ENCODE data around the gene GPR137. TPM values are rescaled to one million over a fixed set of nuclear protein-coding genes. Genes with fewer than 3 reads are reported as not detected.

Gene GPR137
- total and polyA plus RNA-seq, 10 of the 15 experiments (the other 5 are each of a cell fraction or from before 2014, with no cell fraction given): 0.37 to 29.2 (median 13.8) TPM

DNA sequence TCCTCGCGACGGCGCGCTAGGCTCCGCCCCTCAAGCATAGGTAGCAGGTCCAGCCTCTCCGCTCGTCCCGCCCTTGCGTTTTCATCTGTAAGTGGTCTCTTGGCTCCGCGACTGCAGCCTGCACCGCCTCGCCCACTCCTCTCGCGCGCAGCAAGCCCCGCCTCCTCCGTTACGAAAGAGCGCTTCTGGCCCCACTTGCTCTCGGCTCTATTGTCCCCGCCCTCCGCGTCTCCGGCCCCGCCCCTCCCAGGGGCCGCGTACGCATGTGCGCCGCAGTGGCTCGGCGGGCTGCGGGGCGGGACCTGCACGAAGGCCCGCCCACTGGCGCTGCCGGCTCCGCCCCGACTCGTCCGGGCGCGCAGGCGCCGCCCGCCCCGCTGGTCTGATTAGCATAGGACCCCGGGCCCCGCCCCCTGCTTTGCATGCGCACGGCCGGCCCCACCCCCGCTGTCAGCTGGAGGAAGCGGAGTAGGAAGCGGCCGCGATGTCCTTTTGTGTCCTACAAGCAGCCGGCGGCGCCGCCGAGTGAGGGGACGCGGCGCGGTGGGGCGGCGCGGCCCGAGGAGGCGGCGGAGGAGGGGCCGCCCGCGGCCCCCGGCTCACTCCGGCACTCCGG, 19.5 kb downstream of the GPR137 start, which contains the start of gene ESRRA (continued):
- TF ChIP-seq, protein P1, sequence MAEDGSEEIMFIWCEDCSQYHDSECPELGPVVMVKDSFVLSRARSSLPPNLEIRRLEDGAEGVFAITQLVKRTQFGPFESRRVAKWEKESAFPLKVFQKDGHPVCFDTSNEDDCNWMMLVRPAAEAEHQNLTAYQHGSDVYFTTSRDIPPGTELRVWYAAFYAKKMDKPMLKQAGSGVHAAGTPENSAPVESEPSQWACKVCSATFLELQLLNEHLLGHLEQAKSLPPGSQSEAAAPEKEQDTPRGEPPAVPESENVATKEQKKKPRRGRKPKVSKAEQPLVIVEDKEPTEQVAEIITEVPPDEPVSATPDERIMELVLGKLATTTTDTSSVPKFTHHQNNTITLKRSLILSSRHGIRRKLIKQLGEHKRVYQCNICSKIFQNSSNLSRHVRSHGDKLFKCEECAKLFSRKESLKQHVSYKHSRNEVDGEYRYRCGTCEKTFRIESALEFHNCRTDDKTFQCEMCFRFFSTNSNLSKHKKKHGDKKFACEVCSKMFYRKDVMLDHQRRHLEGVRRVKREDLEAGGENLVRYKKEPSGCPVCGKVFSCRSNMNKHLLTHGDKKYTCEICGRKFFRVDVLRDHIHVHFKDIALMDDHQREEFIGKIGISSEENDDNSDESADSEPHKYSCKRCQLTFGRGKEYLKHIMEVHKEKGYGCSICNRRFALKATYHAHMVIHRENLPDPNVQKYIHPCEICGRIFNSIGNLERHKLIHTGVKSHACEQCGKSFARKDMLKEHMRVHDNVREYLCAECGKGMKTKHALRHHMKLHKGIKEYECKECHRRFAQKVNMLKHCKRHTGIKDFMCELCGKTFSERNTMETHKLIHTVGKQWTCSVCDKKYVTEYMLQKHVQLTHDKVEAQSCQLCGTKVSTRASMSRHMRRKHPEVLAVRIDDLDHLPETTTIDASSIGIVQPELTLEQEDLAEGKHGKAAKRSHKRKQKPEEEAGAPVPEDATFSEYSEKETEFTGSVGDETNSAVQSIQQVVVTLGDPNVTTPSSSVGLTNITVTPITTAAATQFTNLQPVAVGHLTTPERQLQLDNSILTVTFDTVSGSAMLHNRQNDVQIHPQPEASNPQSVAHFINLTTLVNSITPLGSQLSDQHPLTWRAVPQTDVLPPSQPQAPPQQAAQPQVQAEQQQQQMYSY (CRISPR knock-in tag; IDR thresholded peaks at IDR 0.05): no peak
- TF ChIP-seq HCFC1 (IDR thresholded peaks at IDR 0.05; ENCODE audit: low read length) (no peak), EP300 (IDR thresholded peaks at IDR 0.05; ENCODE audit: borderline replicate concordance in 1 of 2, control insufficient read depth in 1 of 2, low read depth in 2 of 2, low read length in 2 of 2) (no peak), PML (IDR thresholded peaks at IDR 0.05; ENCODE audit: low read length) (no peak), JUNB (IDR thresholded peaks at IDR 0.05) (no peak), BMI1 (IDR thresholded peaks at IDR 0.05; ENCODE audit: borderline replicate concordance) (no peak), NFYA (IDR thresholded peaks at IDR 0.05; ENCODE audit: borderline replicate concordance, low read depth, low read length) (no peak), POLR2AphosphoS2 (IDR thresholded peaks at IDR 0.05; ENCODE audit: low read depth, low read length) (no peak; the same call in 1 of the 2 replicates), SUZ12 (IDR thresholded peaks at IDR 0.05; ENCODE audit: unreplicated experiment) (no peak), PAX8 (IDR thresholded peaks at IDR 0.05) (no peak), SIN3A (IDR thresholded peaks at IDR 0.05; ENCODE audit: low read depth, low read length) (peak; percentile 87; the same call in 1 of the 2 replicates), ZNF384 (IDR thresholded peaks at IDR 0.05; ENCODE audit: borderline replicate concordance, low read depth, low read length) (no peak), RBBP5 (conservative IDR thresholded peaks at IDR 0.05) (no peak), NR2C1 (IDR thresholded peaks at IDR 0.05) (peak; percentile 9; the same call in 1 of the 2 replicates), EED (IDR thresholded peaks at IDR 0.05; ENCODE audit: low read depth) (no peak), TCF3 (IDR thresholded peaks at IDR 0.05; ENCODE audit: borderline replicate concordance, insufficient read depth, low read depth, low read length) (0 out of 2 replicates have a peak, but pooled peaks have one; percentile 23), BRCA1 (IDR thresholded peaks at IDR 0.05; ENCODE audit: low read depth, low read length) (no peak), HDGF (IDR thresholded peaks at IDR 0.05) (peak; percentile 99), MEF2B (IDR thresholded peaks at IDR 0.05; ENCODE audit: partially characterized antibody, poor library complexity, severe bottlenecking) (no peak), LARP7 (IDR thresholded peaks at IDR 0.05) (0 out of 2 replicates have a peak, but pooled peaks have one; percentile 45), YY1 (IDR thresholded peaks at IDR 0.05; ENCODE audit: low read depth, low read length) (0 out of 2 replicates have a peak, but pooled peaks have one; percentile 28), ZNF207 (IDR thresholded peaks at IDR 0.05; ENCODE audit: borderline replicate concordance) (no peak), SPI1 (IDR thresholded peaks at IDR 0.05; ENCODE audit: borderline replicate concordance, insufficient read depth, low read depth, low read length) (no peak), STAT1 (conservative IDR thresholded peaks at IDR 0.05) (no peak), NFXL1 (IDR thresholded peaks at IDR 0.05; ENCODE audit: borderline replicate concordance) (no peak), KLF5 (IDR thresholded peaks at IDR 0.05; ENCODE audit: partially characterized antibody) (no peak)
- TF ChIP-seq, protein P2, sequence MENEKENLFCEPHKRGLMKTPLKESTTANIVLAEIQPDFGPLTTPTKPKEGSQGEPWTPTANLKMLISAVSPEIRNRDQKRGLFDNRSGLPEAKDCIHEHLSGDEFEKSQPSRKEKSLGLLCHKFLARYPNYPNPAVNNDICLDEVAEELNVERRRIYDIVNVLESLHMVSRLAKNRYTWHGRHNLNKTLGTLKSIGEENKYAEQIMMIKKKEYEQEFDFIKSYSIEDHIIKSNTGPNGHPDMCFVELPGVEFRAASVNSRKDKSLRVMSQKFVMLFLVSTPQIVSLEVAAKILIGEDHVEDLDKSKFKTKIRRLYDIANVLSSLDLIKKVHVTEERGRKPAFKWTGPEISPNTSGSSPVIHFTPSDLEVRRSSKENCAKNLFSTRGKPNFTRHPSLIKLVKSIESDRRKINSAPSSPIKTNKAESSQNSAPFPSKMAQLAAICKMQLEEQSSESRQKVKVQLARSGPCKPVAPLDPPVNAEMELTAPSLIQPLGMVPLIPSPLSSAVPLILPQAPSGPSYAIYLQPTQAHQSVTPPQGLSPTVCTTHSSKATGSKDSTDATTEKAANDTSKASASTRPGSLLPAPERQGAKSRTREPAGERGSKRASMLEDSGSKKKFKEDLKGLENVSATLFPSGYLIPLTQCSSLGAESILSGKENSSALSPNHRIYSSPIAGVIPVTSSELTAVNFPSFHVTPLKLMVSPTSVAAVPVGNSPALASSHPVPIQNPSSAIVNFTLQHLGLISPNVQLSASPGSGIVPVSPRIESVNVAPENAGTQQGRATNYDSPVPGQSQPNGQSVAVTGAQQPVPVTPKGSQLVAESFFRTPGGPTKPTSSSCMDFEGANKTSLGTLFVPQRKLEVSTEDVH (IDR thresholded peaks at IDR 0.05; ENCODE audit: low read depth, partially characterized antibody): no peak
